ENCODE measurements around the gene ATP6V1G2.

The ATP6V1G2 gene

DNA sequence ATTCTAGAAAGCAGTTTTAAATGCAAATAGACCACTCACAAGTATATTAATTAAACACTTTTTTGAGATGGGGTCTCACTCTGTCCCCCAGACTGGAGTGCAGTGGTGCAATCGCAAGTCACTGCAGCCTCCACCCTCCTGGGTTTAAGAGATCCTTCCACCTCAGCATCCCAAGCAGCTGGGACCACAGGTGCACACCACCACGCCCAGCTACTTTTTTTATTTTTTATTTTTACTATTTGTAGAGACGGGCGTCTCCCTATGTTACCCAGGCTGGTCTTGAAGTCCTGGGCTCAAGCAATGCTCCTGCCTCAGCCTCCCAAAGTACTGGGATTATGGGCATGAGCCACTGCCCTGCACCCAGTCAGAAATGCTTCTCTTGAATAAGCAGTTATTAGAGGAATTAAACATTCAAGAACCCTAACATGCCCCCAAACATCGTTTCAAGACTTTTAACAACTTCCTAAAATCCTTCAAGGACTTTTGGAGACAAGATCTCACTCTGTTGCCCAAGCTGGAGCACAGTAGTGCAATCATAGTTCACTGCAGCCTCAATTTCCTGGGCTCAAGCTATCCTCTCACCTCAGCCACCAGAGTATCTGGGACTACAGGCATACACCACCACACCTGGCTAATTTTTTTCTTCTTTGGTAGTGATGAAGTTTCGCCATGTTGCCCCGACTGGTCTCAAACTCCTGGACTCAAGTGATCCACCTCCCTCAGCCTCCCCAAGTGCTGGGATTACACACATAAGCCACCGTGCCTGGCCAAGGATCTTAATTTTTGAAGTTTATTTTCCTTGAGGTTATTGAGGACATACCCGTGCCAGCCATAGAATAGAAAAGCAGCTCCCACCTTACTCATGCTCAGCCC lies 14.4 kb downstream of the ATP6V1G2 start:
- FAIRE-seq, result no peak
- TF ChIP-seq POLR2AphosphoS5 (IDR thresholded peaks at IDR 0.05; ENCODE audit: low read depth, low read length) (peak; percentile 2; the same call in 1 of the 2 replicates), TAF1 (IDR thresholded peaks at IDR 0.05; ENCODE audit: borderline replicate concordance, low read depth, low read length) (no peak), POLR2A (IDR thresholded peaks at IDR 0.05; ENCODE audit: low read depth, low read length) (peak; percentile 26; the same call in 1 of the 2 replicates)
- DNase-seq (ENCODE audit: insufficient read length), result no peak

DNA sequence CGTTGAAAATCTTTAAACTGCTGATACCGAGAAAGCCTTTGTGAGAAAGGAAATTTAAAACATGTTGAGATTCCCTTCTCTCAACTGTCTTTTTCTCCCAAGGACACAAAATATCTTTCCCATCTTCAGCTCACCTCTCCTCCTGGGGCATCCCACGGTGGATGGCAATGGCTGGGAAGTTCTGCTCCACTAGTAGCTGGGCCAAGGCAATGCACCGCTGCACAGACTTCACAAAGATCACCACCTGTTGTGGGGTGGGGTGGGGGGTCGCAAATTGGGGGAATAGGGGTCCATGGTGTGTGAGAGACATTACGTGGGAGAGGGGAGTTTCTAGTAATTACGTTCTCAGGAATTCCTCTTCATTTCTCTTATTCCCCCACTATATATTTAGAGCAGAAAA lies 15.2 kb downstream of the ATP6V1G2 start:
- FAIRE-seq (no peak), DNase-seq (ENCODE audit: insufficient read length) (no peak)
- TF ChIP-seq TAF1 (IDR thresholded peaks at IDR 0.05; ENCODE audit: borderline replicate concordance, low read depth, low read length), result no peak
- no peak; the same call in 1 of the 2 replicates for TF ChIP-seq POLR2AphosphoS5 (IDR thresholded peaks at IDR 0.05; ENCODE audit: low read depth, low read length)

DNA sequence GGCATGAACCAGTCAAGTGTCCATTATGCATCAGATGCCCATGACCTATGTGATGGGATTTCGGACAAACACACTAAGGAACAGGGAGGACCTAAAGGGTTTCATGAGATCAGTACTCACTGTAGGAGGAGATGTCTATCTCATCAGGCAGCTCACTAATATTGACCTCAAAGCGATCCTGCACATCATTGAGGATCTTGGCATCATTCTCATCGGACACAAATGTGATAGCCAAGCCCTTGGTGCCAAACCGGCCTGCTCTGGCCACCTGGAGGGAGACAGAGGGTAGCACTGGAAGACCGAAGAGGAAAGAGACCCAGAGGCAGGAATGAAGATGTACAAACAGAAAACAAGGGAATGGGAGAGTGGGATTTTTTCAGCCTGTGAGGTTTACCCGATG lies 15.7 kb downstream of the ATP6V1G2 start:
- FAIRE-seq, result no peak
- TF ChIP-seq TAF1 (IDR thresholded peaks at IDR 0.05; ENCODE audit: borderline replicate concordance, low read depth, low read length) (no peak), POLR2A (IDR thresholded peaks at IDR 0.05; ENCODE audit: low read depth, low read length) (peak; percentile 37; the same call in 1 of the 2 replicates), POLR2AphosphoS5 (IDR thresholded peaks at IDR 0.05; ENCODE audit: low read depth, low read length) (no peak)
- no peak for DNase-seq (ENCODE audit: insufficient read length)

DNA sequence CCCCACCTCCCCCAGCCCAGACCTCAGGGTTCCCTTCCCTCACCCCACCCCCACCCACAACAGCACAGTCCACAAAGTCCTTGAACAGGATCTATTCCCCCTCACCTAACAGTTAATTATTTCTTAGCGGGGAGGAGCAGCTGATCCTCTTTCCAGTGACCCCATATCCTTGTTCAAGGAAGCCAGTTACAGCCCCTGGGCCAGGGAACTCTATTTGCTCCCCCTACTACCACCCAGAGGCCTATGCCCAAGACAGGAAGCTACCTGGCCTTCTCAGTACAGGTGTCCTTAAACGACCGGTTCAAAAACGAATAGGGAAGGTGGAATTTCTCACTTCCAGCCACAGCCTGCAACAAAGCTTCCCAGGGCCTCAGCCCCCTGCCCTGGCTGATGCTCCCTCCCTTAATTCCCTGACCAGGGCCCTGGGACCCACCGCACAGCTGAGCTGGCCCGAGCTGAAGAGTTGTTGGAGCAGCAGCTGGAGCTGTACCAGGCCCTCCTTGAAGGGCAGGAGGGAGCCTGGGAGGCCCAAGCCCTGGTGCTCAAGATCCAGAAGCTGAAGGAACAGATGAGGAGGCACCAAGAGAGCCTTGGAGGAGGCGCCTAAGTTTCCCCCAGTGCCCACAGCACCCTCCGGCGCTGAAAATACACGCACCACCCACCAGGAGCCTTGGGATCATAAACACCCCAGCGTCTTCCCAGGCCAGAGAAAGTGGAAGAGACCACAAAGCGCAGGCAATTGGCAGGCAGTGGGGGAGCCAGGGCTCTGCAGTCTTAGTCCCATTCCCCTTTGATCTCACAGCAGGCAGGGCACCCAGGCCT lies 16.9 kb downstream of the ATP6V1G2 start:
- DNase-seq (ENCODE audit: insufficient read length), result no peak
- TF ChIP-seq TAF1 (IDR thresholded peaks at IDR 0.05; ENCODE audit: borderline replicate concordance, low read depth, low read length) (no peak), POLR2AphosphoS5 (IDR thresholded peaks at IDR 0.05; ENCODE audit: low read depth, low read length) (peak; percentile 42)
- no peak for FAIRE-seq

DNA sequence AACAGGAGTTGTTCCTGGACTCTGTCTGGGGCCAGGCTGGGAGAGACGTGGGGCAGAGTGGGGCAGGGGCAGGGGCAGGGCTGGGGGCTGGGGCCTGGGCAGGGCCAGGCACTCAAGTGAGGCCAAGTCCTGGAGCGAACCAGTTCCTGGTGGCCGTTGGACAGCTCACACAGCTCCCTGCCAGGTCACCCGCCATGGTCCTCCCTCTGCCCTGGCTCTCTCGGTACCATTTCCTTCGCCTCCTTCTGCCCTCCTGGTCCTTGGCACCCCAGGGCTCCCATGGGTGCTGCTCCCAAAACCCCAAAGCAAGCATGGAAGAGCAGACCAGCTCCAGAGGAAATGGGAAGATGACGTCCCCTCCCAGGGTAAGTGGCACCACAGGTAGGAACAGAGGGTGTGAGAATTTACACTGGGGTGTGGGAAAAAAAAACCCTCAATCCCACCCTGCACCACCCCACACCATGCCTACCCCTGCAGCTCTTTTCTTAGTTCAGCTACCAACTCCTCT lies 17.5 kb downstream of the ATP6V1G2 start, which contains the start of gene MCCD1:
Gene MCCD1, plus strand, starts transcription at position 142 of the 508 bp plus-strand sequence. Its CDS starts 53 bp downstream, at position 195.
- DNase-seq (ENCODE audit: insufficient read length) (no peak), FAIRE-seq (no peak)
- TF ChIP-seq POLR2AphosphoS5 (IDR thresholded peaks at IDR 0.05; ENCODE audit: low read depth, low read length) (no peak; the same call in 1 of the 2 replicates), TAF1 (IDR thresholded peaks at IDR 0.05; ENCODE audit: borderline replicate concordance, low read depth, low read length) (no peak), POLR2A (IDR thresholded peaks at IDR 0.05; ENCODE audit: low read depth, low read length) (peak; percentile 54)

DNA sequence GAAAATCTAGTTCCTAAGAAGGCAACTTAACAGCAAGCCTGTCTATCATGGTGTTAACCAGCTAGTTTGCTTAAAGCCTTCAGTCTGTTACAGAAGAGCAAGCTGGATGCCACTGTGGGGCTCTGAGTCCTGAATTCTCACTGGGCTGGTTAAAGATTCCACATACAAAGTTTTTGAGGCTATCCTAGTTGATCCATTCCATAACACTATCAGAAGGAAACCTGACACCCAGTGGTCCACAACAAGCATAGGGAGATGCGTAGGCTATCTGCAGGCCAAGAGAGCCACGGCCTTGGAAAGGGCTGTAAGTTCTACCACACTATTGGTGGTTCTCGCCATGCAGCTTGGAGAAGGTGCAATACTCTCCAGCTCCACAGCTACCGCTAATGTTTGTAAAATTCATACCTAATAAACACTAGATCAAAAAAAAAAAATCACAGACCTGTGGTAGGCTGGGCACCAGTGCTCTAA lies 18.1 kb downstream of the ATP6V1G2 start:
- FAIRE-seq, result no peak
- no peak for DNase-seq (ENCODE audit: insufficient read length)
- TF ChIP-seq POLR2A (IDR thresholded peaks at IDR 0.05; ENCODE audit: low read depth, low read length), result no peak
- TF ChIP-seq POLR2AphosphoS5 (IDR thresholded peaks at IDR 0.05; ENCODE audit: low read depth, low read length), result no peak
- no peak for TF ChIP-seq TAF1 (IDR thresholded peaks at IDR 0.05; ENCODE audit: borderline replicate concordance, low read depth, low read length)

DNA sequence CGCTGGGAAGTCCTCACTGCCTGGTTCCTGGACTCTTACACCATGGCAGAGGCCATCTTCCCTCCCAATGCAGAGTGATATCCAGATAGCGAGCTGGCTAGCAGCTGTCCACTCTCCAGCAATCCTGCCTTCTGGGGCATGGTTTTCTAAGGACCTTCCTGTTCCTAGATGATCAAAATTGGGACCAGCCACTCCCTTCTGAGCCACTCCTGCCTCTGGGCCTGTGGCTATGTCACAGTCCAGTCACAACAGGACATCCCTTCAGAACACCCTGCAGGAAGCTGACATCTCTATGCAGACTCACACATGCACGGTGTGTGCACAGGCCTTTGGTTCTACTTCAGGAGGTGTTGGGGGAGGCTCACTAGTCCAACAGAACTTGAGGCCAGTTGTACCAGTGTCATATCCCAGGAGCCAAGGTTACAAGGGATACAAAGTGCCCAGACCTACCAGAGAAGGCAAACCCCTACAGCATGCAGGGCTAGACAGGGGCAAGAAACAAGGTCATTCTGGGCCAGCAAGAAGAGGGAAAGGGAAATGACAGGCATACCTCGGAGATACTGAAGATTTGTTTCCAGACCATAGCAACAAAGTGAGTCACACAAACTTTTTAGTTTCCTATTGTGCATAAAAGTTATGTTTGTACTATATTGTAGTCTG lies 20.3 kb downstream of the ATP6V1G2 start:
- FAIRE-seq (no peak), DNase-seq (ENCODE audit: insufficient read length) (no peak)
- TF ChIP-seq TAF1 (IDR thresholded peaks at IDR 0.05; ENCODE audit: borderline replicate concordance, low read depth, low read length), result no peak
- no peak for TF ChIP-seq POLR2AphosphoS5 (IDR thresholded peaks at IDR 0.05; ENCODE audit: low read depth, low read length)
- no peak for TF ChIP-seq POLR2A (IDR thresholded peaks at IDR 0.05; ENCODE audit: low read depth, low read length)

DNA sequence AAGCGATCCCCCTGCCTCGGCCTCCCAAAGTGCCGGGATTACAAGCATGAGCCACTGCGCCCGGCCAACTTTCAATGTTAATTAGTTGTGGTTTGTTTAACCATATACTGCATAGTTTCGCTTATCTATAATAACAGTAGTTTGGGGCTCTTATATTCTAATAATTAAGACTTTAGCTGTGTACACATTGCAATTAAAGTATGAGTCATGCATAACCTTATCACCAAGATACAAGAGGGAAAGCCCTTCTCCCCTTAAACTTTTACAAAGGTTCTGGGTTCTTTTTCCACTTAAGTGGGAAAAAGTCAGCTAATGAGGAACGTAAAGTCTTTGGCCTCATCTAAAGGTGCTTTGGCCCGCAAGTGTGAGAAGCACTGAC lies 20.9 kb downstream of the ATP6V1G2 start:
- no peak for TF ChIP-seq POLR2AphosphoS5 (IDR thresholded peaks at IDR 0.05; ENCODE audit: low read depth, low read length)
- TF ChIP-seq POLR2A (IDR thresholded peaks at IDR 0.05; ENCODE audit: low read depth, low read length), result no peak
- no peak for TF ChIP-seq TAF1 (IDR thresholded peaks at IDR 0.05; ENCODE audit: borderline replicate concordance, low read depth, low read length)
- FAIRE-seq, result no peak

DNA sequence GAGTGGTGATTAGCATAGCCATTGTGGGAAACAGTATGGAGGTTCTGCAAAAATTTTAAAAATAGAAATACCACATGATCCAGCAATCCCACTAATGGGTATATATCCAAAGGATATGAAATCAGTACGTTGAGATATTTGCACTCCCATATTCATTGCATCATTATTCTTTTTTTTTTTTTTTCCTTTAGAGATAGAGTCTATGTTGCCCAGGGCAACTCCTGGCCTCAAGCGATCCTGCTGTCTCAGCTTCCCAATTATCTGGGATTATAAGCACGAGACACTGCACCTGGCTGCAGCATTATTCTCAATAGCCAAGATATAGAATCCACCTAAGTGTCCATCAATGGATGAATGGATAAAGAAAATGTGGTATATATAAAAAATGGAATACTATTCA lies 24.6 kb downstream of the ATP6V1G2 start:
- no peak for DNase-seq (ENCODE audit: insufficient read length)
- no peak for TF ChIP-seq POLR2A (IDR thresholded peaks at IDR 0.05; ENCODE audit: low read depth, low read length)
- TF ChIP-seq POLR2AphosphoS5 (IDR thresholded peaks at IDR 0.05; ENCODE audit: low read depth, low read length), result no peak
- TF ChIP-seq TAF1 (IDR thresholded peaks at IDR 0.05; ENCODE audit: borderline replicate concordance, low read depth, low read length), result no peak

More for the DNA sequence above, 20.9 kb downstream of the ATP6V1G2 start:
- DNase-seq (ENCODE audit: insufficient read length), result no peak

DNA sequence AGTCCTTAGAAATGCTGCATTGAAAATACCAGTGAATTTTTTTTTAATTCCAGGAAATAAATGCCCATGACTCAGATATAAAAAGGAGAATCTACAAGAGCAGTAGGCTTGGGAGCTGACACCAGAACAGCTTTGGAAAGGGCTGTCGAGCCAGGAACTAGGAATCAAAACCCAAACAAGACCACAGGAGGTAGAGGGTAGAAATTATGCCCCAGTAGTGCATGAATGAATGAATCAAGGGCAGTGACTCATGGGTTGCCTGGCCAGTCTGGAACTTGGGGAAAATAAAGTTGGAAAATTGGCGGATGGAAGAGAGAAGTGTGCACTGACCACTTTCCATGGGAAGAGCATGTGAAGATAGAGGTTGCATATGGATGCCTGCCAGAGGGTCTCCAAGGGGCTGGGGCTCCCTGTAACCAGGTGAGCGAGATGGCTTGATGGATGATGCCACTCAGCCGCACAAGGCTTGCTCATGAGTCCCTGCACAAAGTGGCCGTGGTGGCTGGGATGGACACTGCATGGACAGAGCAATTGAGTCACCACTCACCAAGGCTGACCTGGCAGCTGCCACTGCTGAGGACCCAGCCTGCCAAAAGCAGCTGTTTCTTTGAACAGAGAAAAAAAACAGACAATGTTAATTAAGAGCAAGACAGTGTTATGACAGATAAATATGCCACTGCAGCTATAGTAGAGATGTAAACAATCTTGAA lies 32.8 kb downstream of the ATP6V1G2 start:
- FAIRE-seq (no peak), DNase-seq (ENCODE audit: insufficient read length) (no peak)
- TF ChIP-seq POLR2A (IDR thresholded peaks at IDR 0.05; ENCODE audit: low read depth, low read length) (no peak), POLR2AphosphoS5 (IDR thresholded peaks at IDR 0.05; ENCODE audit: low read depth, low read length) (no peak), TAF1 (IDR thresholded peaks at IDR 0.05; ENCODE audit: borderline replicate concordance, low read depth, low read length) (no peak)

More for the DNA sequence above, 24.6 kb downstream of the ATP6V1G2 start:
- no peak for FAIRE-seq

Measured in GM12892 (cell line).